Activated naive CD8-positive, alpha-beta T cell treated with anti-CD3 and anti-CD28 coated beads for 36 hours (primary cell): ENCODE measurements around the gene PAPLN. TPM values are rescaled to one million over a fixed set of nuclear protein-coding genes. Genes with fewer than 3 reads are reported as not detected.
"Not testable (repeated sequence)": the region's sequence is repeated elsewhere in the genome, so short reads cannot be mapped to it uniquely, and the experiment has no call there.

Experiments used
- DNase-seq: peaks from one replicate; pipeline ENCODE4 v3.0.0; 2021
- H3K27ac Mint-ChIP-seq: one replicate; pipeline ENCODE4 v1.8.0; 2022; ENCODE audit warnings: mild to moderate bottlenecking, moderate library complexity, mixed read lengths
- H3K27me3 Mint-ChIP-seq: one replicate; pipeline ENCODE4 v1.8.0; 2022; ENCODE audit warnings: mild to moderate bottlenecking, mixed read lengths
- H3K36me3 Mint-ChIP-seq: one replicate; pipeline ENCODE4 v1.8.0; 2021; ENCODE audit warnings: mild to moderate bottlenecking, mixed read lengths
- H3K4me1 Mint-ChIP-seq: one replicate; pipeline ENCODE4 v1.8.0; 2021; ENCODE audit warnings: mixed read lengths
- H3K4me3 Mint-ChIP-seq: one replicate; pipeline ENCODE4 v1.8.0; 2022; ENCODE audit warnings: mild to moderate bottlenecking, moderate library complexity, mixed read lengths
- H3K9me3 Mint-ChIP-seq: one replicate; pipeline ENCODE4 v1.8.0; 2022; ENCODE audit warnings: mixed read lengths
- total RNA-seq, 2 experiments: library from RNA; stranded (reverse); gene quantifications; one replicate each; pipeline ENCODE4 v1.2.3, GENCODE V29; 2021

PAPLN gene
- total RNA-seq, 2 experiments from 2014 or later, result 0.10 to 0.36 TPM

- Mint-ChIP-seq H3K9me3 (no peaks in the 10 kb centered on the region), H3K27me3 (no peaks in the 10 kb centered on the region), H3K27ac (no peak overlapping the region), H3K36me3 (peaks cover 5% of the 10 kb centered on the region), H3K4me1 (peaks cover 12% of the 10 kb centered on the region), H3K4me3 (no peak overlapping the region)
- no peak for DNase-seq
Observed at GRCh38 chr14:73307261-73307660, 70.0 kb downstream of the PAPLN start.

GRCh38 chr14:73309207-73309606, 71.9 kb downstream of the PAPLN start:
- not testable (repeated sequence) for H3K27ac Mint-ChIP-seq, H3K4me1 Mint-ChIP-seq, H3K27me3 Mint-ChIP-seq, H3K36me3 Mint-ChIP-seq, H3K4me3 Mint-ChIP-seq, H3K9me3 Mint-ChIP-seq, DNase-seq

- Mint-ChIP-seq H3K4me3 (no peak overlapping the region), H3K9me3 (no peaks in the 10 kb centered on the region), H3K4me1 (peaks cover 8% of the 10 kb centered on the region), H3K27ac (no peak overlapping the region), H3K36me3 (peaks cover 5% of the 10 kb centered on the region), H3K27me3 (no peaks in the 10 kb centered on the region)
- no peak for DNase-seq
Observed at GRCh38 chr14:73311708-73312030, 74.4 kb downstream of the PAPLN start.

- Mint-ChIP-seq H3K9me3 (no peaks in the 10 kb centered on the region), H3K27ac (no peak overlapping the region), H3K4me1 (peaks cover 8% of the 10 kb centered on the region), H3K27me3 (no peaks in the 10 kb centered on the region), H3K4me3 (no peak overlapping the region), H3K36me3 (peaks cover 5% of the 10 kb centered on the region)
- no peak for DNase-seq
Observed at GRCh38 chr14:73312687-73313086, 75.4 kb downstream of the PAPLN start.

- Mint-ChIP-seq H3K4me3 (no peak overlapping the region), H3K9me3 (no peaks in the 10 kb centered on the region), H3K27ac (no peak overlapping the region), H3K27me3 (no peaks in the 10 kb centered on the region), H3K4me1 (peaks cover 8% of the 10 kb centered on the region), H3K36me3 (peaks cover 5% of the 10 kb centered on the region)
- DNase-seq, result no peak
Observed at GRCh38 chr14:73313151-73313550, 75.8 kb downstream of the PAPLN start.

GRCh38 chr14:73323896-73324399, 86.6 kb downstream of the PAPLN start:
- Mint-ChIP-seq H3K4me3 (no peak overlapping the region), H3K27me3 (no peaks in the 10 kb centered on the region), H3K27ac (no peak overlapping the region), H3K36me3 (no peaks in the 10 kb centered on the region), H3K9me3 (no peaks in the 10 kb centered on the region), H3K4me1 (peaks cover 38% of the 10 kb centered on the region)
- no peak for DNase-seq

Other genes with a start within 250 kb of the PAPLN start
- gene ZFYVE1, start 210.4 kb upstream of the PAPLN start, total RNA-seq, result 1 to 10 TPM; 7.6 to 7.9 TPM
- gene RBM25, start 179.0 kb upstream of the PAPLN start, total RNA-seq, result 100 to 1,000 TPM; 102 to 108 TPM
- gene PSEN1, start 101.0 kb upstream of the PAPLN start, total RNA-seq, result 10 to 100 TPM; 23.5 to 23.7 TPM
- 10 to 100 TPM; 27.3 to 32.4 TPM for gene NUMB, start 221.0 kb downstream of the PAPLN start, total RNA-seq